ENCODE measurements around the gene EXOC3L2.

Gene EXOC3L2

DNA sequence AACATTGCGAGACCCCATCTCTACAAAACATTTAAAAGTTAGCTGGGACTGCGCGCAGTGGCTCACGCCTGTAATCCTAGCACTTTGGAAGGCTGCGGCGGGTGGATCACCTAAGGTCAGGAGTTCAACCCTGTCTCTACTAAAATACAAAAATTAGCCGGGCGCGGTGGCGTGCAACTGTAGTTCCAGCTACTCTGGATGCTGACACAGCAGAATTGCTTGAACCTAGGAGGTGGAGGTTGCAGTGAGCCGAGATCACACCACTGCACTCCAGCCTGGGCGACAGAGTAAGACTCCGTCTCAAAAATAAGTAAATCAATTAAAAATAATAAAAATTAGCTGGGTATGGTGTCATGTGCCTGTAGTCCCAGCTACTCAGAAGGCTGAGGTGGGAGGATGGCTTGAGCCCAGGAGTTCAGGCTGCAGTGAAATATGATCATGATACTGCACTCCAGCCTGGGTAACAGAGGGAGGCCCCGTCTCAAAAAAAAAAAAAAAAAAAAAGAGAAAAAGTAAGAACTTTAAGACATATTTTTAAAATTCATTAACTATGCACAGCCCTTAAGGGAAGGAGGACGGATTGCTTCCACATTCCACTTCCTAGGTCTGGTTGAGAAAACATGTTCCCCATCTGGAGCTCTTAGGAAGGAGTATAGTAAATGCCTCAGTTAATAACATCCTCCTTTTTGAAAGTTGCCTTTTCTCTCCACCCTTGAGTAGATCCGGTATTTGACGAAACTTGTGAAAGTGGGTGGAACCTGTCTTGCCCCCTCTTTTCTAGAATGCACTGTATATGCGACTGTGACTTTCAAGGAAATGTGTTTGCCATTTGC lies 26.1 kb downstream of the EXOC3L2 start:
- DNase-seq (ENCODE audit: low read depth) = no peak

DNA sequence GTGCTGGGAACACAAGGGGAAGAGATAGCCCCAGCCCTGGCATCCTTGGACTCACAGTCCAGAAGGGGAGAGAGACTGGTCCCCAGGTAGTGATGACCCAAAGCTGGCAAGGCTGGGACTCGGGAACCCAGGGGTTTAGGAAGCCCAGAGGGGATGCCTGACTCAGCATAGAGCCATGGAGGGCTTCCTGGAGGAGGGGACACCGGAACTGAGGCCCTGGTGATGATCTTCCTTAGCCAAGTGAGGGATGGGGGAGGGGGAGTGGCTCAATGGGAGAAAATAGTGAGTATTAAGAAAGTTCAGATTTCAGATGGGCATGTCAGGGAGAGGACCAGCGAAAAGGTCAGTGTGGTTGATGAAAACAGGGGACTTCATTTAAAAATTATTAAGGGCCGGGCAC lies 26.8 kb downstream of the EXOC3L2 start:
- DNase-seq (ENCODE audit: low read depth) = no peak

DNA sequence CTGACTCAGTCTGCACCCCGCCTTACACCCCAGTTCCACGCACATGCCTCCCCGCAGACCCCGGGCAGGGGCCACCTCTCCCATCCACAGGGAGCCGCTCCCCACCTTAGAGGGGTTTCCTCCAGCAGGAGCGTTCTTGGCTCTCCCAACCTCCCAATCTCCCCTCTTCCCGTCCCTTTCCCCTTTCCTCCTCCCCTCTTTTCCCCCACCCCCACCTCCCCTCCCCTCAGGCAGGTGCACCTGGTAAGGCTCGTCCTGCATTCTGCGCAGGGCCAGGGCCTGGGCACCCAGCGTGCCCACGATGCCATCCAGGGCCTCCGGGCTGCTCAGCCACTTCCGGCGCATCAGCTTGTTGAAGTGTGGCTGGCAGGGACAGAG lies 27.3 kb downstream of the EXOC3L2 start:
- DNase-seq (ENCODE audit: low read depth) = no peak

DNA sequence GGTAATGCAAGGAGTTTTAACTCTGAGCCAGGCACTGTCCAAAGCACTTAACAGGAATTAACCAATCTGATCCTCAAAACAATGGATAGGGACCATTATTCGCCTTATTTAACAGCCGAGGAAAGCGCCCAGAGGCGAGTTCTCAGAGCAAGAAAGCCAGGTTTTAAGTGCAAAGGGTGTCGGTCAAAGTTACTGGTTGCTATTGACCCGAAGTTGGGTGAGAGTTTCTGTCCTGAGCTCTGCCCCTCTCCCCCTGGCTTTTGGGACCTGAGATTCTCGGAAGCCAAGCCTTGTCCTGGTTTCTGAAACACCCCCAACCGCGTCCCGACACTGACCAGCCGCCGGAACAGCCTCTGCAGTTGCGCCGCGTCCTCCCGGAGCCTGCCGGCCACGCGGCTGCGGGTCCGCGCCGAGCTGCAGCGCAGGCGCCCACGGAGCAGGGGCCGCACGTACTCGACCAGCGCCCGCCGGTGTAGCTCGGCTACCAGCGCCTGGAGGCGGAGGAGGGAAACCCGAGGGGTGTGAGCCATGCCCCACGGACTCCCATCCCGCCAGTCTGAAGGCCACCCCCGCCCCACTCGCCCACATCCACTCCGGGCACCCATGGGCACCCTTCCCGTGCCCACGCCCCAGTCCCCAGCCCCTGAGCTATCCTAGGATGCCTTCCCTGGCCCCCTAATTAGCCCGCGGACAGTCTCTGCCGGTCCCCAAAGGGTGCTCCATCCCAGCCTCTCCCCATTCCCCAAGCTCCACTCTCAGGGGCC lies 27.8 kb downstream of the EXOC3L2 start:
- no peak for DNase-seq (ENCODE audit: low read depth)

DNA sequence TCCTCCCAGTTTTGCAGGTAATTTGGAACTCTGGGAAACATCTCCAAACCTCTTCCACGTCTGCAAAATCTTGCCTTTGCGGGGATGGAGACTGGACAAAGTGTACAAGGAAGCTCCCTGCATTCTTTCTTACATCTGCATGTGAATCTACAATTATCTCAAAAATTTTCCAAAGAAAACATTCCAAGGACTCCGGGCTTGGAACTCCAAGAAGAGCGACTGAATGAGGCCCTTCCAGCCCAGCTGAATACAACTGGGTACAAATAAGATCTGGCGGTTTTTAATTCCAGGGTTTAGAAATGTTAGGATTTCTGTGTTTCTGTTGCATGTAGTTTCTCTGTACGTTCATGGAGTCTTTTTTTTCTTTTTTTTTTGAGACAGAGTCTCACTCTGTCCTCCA lies 28.5 kb downstream of the EXOC3L2 start:
- DNase-seq (ENCODE audit: low read depth) = no peak

DNA sequence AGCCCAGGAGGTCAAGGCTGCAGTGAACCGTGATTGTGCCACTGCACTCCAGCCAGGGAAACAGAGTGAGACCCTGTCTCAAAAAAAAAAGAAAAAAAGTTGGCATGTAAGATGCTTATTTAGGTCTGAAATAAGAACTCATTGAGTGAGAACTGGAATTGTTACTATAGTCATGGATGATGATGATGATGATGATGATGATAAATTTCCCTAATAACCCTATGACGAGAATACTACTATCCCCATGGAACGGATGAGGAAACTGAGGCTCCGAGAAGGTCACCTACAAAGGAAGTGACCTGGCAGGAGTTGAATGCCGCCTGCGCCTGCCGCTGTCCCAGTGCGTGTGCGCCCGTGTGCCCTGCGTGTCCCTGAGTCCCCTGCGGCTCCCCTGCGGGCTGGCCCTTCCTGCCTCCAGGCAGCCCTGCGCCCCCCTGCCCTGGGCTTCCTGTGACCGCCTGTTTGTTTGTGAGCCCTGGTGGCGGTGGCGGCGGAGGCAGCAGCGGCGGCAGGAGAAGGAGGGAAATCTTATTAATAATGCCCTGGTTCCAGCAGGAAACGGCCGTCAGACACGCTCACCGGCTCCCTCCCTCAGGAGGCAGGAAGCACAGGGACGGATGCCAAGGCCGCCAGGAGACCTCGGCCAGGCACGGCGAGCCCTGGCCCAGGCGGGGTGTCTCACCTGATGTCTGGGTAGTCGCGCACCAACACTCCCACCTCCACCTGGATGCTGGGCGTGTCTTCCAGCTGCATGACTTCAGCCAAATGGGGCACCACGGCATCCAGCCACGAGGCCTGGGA lies 29.6 kb downstream of the EXOC3L2 start:
- DNase-seq (ENCODE audit: low read depth) = no peak

DNA sequence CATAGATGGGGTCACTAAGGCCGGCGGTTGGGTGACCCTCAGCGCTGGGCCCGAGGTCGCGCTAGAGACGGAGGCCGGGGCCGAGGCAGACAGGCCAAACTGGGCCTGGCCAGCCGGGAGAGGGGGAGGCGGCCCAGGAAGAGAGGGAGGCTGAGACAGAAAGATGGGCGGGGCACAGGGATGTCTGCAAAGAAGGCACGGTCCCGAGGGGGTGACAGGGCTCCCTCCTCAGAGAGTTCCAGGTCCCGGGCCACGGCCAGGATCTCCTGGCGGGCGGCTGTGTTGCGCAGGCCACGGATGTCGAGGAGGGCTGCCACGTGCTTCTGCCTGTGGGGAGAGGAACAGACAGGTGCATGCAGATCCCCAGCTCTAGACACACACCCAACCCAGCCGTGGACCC lies 32.2 kb downstream of the EXOC3L2 start:
- no peak for DNase-seq (ENCODE audit: low read depth)

DNA sequence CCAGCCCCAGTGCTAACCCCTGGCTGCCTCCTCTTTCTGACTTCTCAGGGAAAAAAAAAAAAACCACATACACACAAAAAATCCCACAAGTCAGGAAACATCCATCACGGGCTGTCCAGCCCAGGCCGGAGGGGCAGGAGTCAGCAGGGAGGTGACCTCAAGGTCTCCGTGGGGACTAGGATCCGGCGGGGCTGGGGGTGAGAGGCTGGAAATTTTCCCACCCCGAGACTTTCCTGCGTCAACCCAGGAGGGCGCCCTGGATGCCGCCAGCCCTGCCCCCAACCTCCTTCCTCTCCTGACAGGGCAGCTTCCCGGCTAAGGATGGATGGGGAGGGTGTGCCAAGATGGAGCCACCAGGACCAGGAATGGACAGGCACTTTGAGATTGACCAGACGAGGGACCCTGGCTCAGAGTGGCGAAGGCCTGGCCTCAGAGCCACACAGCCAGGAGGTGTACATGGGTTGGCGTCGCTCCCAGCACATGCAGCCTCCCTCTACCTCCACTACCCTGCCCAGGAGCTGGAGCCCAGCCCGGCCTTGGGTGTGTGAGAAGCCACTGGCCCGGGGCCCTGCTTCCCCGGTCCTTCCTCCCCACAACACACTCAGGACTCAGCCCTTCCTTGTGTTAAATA lies 33.3 kb downstream of the EXOC3L2 start:
- no peak for DNase-seq (ENCODE audit: low read depth)

DNA sequence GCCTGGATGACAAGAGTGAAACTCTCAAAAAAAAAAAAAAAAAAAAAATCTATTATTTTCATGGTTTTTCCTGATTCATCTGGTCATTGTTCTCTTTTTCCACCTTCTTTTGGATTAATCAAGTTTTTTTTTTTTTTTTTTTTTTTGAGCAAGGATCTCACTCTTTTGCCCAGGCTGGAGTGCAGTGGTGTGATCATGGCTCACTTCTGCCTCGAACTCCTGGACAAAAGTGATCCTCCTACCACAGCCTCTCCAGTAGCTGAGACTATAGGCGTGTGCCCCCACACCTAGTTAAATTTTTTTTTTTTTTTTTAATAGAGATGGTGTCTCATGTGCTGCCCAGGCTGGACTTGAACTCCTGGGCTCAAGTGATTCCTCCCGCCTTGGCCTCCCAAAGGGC lies 38.9 kb downstream of the EXOC3L2 start:
- DNase-seq (ENCODE audit: low read depth) = no peak

DNA sequence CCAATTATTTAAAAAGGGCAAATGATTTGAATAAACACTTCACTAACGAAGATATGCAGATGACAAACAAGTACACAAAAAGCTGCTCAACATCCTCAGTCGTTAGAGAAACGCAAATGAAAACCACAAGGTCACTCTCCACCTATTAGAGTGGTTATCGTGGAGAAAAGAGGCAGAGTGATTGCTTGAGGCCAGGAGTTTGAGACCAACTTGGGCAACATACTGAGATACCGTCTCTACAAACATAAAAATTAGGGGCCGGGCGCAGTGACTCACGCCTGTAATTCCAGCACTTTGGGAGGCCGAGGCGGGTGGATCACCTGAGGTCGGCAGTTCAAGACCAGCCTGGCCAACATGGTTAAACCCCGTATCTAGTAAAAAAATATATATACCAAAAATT lies 39.4 kb downstream of the EXOC3L2 start:
- DNase-seq (ENCODE audit: low read depth) = no peak

DNA sequence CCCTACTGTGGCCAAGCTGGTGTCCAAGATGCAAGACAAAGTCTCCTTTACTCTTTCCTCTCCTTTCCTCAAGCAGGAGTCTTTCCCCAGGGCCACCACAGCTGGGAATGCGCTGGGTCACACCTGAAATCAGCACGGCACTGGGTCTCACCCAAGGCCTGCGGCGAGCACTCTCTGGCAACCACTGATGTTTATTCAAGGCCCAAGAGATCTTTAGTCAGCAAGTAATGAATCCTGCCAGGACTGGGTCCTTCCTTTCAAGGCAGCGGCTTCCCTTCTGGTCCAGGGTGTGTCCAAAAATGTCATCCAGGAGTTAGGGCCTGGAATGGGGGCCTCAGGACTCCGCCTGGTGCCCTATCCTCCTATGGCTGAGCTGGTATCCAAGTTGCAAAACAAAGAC lies 42.6 kb downstream of the EXOC3L2 start:
- no peak for DNase-seq (ENCODE audit: low read depth)

DNA sequence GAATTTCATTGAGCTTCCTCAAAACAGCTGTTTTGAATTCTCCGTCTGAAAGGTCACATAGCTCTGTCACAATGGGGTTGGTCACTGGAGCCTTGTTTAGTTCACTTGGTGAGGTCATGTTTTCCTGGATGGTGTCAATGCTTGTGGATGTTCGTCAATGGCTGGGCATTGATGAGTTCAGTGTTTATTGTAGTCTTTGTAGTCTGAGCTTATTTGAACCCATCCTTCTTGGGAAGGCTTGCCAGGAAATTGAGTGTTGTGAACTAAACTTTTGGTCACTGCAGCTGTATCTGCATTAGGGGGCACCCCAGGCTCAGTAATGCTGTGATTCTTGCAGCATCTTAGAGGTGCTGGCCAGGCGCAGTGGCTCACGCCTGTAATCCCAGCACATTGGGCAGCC lies 44.6 kb downstream of the EXOC3L2 start:
- no peak for DNase-seq (ENCODE audit: low read depth)

DNA sequence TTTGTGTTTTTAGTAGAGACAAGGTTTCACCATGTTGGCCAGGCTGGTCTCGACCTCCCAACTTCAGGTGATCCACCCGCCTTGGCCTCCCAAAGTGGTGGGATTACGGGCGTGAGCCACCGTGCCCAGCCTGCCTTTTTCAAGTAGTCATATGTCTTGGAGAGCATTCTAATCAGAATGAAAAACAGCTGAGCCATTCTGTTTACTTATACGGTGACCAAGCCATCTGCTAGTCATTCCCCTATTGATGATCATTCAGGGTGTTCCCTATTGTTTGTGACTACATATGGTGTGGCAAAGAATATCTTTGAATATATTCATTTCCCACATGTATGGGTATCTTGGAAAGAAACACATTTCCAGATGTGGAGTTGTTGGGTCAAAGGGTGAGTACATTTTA lies 49.4 kb downstream of the EXOC3L2 start:
- DNase-seq (ENCODE audit: low read depth) = no peak

DNA sequence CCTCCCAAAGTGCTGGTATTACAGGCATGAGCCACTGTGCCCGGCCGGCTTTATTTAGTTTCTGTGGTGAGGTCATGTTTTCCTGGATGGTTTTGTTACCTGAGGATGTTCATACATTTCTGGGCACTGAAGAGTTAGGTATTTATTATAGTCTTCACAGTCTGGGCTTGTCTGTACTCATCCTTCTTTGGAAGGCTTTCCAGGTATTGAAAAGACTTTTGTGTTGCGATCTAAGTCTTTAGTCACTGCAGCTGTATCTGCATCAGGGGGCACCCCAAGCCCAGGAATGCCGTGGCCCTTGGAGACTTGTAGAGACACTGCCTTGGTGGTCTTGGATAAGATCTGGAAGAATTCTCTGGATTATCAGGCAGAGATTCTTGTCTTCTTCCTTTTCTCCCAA lies 53.8 kb downstream of the EXOC3L2 start:
- DNase-seq (ENCODE audit: low read depth) = no peak

DNA sequence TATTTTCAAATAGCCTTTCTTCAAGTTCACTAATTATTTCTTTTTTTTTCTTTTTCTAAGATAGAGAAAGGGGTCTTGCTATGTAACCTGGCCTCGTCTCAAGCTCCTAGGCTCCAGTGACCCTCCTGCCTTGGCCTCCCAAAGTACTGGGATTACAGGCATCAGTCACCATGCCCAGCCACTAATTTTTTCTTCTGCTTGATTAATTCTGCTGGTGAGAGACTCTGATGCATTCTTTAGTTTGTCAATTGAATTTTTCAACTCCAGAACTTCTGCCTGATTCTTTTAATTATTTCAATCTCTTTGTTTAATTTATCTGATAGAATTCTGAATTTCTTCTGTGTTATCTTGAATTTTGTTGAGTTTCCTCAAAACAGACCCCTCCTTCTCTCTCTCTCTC lies 55.2 kb downstream of the EXOC3L2 start:
- DNase-seq (ENCODE audit: low read depth) = no peak

DNA sequence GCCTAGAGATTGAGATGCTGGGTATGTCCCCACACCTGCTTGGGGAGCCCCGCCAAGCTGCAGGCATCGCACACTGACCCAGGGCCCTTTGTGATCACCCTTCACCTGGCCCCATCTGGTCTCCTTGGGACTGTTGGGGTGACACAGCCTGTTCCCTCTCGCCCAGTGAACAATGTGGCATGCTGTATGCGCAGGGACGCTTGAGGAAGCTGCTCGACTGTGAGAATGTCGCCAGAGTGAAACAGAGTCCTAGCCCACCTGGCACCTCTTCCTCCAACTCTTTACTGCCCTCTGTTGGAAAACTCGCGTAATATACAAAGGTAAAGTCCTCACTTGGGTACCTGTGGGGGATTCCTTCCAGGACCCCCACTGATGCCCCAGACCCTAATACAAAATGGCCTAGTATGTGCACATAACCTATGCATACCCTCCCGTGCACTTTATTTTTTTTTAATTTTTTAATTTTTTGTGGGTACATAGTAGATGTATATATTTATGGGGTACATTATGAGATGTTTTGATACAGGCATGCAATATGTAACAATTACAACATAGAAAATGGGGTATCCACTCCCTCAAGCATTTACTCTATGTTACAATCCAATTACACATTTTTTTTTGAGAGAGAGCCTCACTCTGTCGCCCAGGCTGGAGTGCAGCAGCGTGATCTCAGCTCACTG lies 57.6 kb downstream of the EXOC3L2 start:
- no peak for DNase-seq (ENCODE audit: low read depth)

DNA sequence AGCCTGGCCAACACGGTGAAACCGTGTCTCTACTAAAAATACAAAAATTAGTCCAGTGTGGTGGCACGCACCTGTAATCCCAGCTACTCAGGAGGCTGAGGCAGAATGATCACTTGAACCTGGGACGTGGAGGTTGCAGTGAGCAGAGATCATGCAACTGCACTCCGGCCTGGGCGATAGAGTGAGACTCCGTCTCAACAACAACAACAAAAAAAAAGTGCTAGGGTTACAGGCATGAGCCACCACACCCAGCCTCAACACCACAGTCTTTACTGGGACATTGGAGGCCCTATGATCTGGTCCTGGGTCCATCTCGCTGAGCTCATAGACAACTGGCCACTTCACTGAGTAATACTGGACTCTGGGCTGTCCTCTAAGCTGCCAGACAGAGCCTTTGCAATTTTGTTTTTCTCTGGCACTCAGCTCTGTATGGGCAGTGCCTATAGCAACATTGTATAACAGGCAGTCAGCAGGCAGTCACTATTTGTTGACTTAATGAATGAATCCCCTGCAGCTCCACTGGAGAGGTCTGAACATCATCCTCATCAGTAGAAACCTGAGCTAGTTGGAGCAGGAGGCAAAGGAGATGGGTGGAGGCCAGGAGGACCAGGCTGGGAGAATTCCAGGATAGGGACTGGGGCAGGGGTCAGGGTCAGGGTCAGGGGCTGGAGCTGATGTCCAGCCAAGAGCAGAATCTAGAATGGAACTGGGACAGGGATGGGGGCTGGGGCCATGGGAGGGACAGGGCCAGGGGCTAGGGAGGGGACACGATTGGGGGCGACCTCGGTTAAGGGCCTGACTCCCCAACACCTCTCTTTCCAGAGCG lies 58.5 kb downstream of the EXOC3L2 start:
- DNase-seq (ENCODE audit: low read depth) = no peak

DNA sequence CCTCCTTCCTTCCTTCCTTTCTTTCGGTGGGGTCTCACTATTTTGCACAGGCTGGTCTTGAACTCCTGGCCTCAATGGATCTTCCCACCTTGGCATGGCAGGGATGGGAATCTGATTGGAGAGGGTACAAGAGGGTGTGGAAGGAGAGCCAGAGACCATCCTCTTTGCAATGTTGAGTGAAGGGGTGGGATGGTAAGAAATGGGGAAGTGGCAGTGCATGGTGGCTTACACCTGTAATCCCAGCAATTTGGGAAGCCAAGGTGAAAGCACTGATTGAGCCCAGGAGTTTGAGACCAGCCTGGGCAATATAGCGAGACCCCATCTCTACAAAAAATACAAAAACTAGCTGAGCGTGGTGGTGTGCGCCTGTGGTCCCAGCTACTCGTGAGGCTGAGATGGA lies 61.1 kb downstream of the EXOC3L2 start:
- no peak for DNase-seq (ENCODE audit: low read depth)

DNA sequence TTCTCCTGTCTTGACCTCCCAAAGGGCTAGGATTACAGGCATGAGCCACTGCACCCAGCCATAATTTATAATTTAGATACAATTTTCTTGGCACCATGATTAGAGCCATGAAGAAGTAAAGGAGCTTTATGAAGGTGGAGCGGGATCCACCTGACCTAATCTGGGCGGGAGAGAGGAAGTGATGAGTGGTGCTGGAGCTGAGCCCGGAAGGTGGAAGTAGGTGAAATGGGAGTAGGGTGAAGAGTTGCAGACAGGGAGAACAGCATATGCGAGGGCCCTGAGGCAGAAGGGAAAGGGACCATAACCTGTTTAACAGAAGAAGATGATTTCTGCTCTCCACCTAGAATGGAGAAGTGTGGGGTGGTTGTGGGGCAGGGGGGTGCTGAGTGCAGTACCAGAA lies 62.4 kb downstream of the EXOC3L2 start:
- no peak for DNase-seq (ENCODE audit: low read depth)

DNA sequence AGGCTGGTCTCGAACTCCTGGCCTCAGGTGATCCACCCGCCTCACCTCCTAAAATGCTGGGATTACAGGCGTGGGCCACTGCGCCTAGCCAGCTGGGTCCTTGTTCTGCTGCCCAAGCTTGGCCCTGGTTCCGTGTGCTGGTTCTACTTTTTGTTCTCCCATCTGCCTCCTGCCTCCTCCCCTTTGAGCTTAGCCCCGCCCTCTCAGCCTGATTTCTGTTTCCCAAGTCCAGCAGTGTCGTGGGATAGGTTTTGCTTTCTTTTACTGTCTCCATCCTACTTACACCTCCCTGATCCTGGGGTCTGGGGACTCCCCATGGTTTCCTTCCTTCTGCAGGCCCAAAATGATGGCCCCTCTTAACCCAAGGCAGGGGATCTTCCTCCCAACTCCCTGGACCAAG lies 64.3 kb downstream of the EXOC3L2 start:
- no peak for DNase-seq (ENCODE audit: low read depth)

DNA sequence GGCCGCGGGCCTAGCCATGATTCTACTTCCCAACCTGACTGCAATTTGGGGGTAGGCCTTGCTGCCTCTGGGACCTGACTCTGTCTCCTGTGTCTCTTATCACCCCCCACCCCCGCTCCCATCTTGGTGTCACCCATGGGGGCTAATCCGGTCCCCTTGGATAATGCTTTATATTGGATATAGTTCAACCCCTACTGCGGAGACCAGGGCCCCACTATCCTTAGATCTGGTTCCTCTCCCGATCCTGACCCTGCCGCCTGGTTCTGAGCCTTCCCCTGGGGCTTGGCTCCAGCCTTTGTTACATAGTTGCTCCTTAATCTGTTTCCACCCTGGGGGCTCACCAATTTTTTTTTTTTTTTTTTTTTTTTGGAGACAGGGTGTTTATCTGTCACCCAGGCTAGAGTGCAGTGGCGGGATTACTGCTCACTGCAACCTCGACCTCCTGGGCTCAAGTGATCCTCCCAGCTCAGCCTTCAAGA lies 65.3 kb downstream of the EXOC3L2 start:
- DNase-seq (ENCODE audit: low read depth) = no peak

All from activated T-cell treated with anti-CD3 and anti-CD28 coated beads for 1 hour (primary cell).